COLO829 (cell line): ENCODE data around the gene ZYX.
"Not testable (repeated sequence)": the region's sequence is repeated elsewhere in the genome, so short reads cannot be mapped to it uniquely, and the experiment has no call there.

Experiments
- DNase-seq: peaks from one replicate; pipeline ENCODE4 v3.0.0; 2012; ENCODE audit warnings: low spot score

Gene ZYX

DNA sequence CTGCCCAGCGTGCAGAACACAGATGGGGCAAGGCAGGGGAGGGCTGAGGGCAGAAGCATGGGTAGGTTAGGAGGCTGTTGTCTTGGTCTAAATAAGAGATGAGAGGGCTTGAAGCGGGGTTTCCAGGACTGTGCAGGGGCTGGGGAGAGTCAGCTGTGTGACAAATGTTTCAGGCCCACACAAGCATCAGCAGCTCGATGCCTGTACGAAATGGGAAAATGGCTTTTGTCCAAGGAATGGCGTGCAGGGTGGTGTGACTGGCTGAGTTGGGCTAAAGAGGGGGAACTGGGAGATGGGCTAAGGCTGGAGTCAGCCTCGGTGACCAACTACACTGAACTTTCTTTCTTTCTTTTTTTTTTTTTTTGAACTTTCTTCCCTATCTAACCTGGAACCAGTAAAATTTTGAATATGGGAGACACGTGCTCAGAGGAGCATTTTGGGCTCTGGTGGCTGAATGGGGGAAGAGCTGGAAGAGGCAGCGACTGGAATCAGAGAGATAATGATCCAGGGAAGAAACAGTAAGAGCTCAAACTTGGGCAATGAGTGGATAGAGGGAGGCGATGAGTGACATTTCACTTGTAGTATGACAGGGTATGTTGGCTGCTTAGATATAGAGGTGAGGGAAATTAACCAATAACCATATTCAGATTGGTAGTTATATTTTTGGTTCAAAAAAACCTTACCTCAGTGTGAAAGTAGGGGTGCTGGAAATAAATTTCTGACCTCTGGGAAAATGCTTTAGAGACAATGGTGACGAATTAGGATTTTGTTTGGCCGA lies 37.7 kb downstream of the ZYX start:
- no peak for DNase-seq

DNA sequence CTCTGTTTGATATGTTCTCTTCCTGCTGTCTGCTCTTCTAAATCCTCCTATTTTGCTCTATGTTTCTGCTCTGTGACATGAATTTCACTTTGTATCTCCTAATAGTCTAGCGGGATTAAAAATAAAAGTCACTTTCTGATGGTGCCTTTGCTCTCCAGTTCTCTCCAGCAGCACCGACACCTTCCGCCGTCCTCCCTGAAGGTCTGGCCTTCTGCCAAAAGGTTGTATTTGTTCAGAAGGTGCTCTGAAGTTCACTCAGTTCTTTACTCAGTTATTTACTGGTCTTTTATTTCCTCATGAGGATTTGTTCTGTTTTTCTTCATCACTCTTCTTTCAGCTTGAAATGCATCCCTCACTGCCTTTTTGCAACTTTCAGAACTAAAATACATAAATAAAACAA lies 38.7 kb downstream of the ZYX start:
- DNase-seq, result no peak

DNA sequence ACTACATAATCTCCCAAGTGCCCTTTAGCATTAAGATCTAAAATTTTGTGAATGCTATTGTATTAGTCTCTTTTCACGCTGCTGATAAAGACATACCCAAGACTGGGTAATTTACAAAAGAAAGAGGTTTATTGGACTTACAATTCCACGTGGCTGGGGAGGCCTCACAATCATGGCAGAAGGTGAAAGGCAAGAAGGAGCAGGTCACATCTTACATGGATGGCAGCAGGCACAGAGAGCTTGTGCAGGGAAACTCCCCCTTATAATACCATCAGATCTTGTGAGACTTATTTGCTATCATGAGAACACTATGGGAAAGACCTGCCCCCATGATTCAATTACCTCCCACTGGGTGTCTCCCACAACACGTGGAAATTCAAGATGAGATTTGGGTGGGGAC lies 39.5 kb downstream of the ZYX start:
- not testable (repeated sequence) for DNase-seq

DNA sequence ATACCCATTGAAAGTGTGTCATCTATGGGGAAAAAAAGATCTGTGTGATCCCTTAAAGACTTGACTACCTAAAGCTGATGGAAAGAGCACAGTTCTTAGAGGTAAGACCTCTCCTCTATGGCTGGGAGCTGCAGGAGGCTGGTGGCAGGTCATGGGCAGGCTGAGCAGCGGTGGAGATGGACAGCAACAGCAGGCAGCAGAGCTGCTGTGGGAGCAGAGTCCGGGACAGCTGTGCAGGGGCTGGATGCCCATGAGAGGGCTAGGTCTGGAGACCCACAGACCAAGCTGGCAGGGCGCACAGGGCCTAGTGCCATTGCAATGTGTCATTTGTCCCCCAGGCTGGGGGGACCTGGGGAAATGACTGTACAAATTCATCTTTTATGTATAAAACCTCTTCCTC lies 40.9 kb downstream of the ZYX start:
- no peak for DNase-seq

GRCh38 chr7:143424476-143424875 lies 43.3 kb downstream of the ZYX start:
- not testable (repeated sequence) for DNase-seq

GRCh38 chr7:143426479-143427142 lies 45.5 kb downstream of the ZYX start:
- no peak for DNase-seq

DNA sequence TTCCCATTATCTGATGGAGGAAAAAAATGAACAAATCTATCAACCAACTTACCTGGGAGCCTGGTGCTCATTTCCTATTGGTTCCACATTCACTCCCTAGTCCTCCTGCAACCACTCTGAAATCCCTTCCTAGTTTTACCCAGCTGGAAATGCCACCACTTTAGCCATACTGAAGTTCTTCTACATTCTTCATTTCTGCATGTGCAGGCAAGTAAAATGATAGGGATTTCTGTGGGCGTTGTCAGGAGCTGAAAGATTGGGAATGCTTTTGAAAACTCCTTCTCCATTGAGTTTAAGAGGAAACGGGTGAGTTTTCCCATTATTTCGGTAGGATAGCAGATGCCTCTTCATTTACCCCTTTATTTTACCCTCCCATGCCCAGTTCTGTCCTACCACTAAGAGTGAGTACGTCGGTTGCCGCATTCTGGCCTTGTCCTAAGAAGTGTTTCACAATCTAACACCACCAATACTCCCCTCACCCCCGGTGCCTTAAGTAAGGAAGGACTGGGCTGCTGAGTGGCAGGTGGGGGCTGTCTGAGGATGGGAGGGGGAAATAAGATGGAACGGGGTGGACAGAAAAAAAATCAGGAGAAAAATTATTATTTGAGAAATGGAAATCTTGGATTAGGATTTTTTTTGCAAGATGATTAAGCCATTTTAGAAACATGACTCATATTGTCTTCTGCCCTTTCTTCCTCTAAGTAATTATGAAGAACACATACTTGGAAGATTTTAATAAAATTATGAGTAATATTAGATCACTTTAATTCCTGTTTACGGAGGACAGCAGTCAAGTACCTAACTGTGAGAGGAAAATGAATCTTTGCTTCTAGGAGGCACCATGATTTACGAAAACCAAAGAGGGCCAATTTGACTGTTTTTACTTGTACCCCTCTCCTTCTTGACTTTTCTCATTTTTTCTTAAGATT lies 48.9 kb downstream of the ZYX start:
- no peak for DNase-seq

- DNase-seq, result no peak
Observed at GRCh38 chr7:143431109-143431508, 50.0 kb downstream of the ZYX start.

- no peak for DNase-seq
Observed at GRCh38 chr7:143433759-143434158, 52.6 kb downstream of the ZYX start.

DNA sequence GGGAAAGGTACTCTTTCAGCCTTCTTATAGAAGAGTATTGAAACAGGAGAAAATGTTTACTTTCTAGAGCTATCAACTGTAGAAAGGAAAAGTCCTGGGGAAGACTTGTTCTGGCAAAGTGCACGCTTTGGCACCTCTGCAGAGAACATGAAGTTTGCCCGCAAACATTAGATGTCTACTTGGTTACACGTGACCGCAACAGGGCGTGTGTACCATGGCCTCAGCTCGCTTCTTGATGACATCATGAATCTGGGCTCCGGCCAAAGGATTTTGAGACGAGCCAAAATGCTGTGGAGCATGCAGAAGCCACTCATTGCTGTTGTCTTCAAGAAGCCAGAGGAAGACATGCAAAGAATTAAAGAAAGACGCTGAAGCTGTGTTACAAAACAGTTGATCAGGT lies 53.5 kb downstream of the ZYX start:
- no peak for DNase-seq

- no peak for DNase-seq
Observed at GRCh38 chr7:143435266-143435665, 54.1 kb downstream of the ZYX start.

DNA sequence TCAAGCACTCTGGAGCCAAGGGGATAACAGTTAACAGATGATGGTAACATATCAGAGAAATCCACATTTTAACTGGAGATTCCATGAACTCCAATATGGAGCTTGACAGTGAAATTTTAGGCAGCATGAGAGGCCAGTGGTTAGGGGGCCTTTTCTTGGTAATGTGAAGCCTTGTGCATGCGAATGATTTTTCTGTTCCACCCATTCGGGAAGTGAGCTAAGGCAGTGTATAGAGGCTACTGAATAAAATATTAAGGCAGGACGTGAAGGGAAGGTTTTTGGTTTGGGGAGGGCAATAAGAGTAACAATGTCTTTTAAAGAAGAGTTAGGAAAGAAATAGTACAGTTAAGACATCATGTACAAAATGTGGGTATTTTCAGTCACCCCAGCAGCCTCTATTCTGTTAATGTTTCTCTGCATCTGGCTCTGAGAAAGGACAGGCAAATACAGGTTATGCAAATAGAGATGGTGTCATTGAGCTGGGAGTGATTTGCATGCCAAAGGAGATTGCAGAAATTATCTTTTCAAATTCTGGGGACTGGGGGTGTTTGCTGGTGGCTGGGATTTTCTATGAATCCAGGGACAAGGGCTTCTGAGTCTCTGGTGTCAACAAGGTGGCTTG lies 55.3 kb downstream of the ZYX start:
- no peak for DNase-seq

GRCh38 chr7:143437578-143437977 lies 56.4 kb downstream of the ZYX start:
- no peak for DNase-seq

GRCh38 chr7:143439866-143440265 lies 58.7 kb downstream of the ZYX start:
- DNase-seq, result no peak
